OCI-LY1 (cell line): ENCODE measurements around the gene PRRG2.

Source experiments
- H2AFZ ChIP-seq: fragments of 200-600 bp; sonication (generic), shearing (Covaris generic); 2 replicates; pipeline ENCODE4 v1.6.0; 2014; ENCODE audit warnings: antibody characterized with exemption, mild to moderate bottlenecking, low read length
- H3F3A ChIP-seq: fragments of 200-600 bp; sonication (generic), shearing (Covaris generic); 2 replicates; pipeline ENCODE4 v1.6.0; 2014; ENCODE audit warnings: mild to moderate bottlenecking, antibody characterized with exemption, low read length, moderate library complexity; ENCODE audit not compliant: insufficient read depth
- H3K27ac ChIP-seq: fragments of 200-600 bp; sonication (generic); 2 replicates; pipeline ENCODE4 v1.5.1; 2014; ENCODE audit warnings: low read length, mixed run types, mild to moderate bottlenecking, low read depth; ENCODE audit not compliant: poor library complexity, severe bottlenecking
- H3K27me3 ChIP-seq: fragments of 200-600 bp; sonication (generic); 2 replicates; pipeline ENCODE4 v1.6.0; 2014; ENCODE audit warnings: antibody characterized with exemption, mild to moderate bottlenecking, low read length, moderate library complexity; ENCODE audit not compliant: insufficient read depth
- H3K36me3 ChIP-seq: fragments of 200-600 bp; sonication (generic); 2 replicates; pipeline ENCODE4 v1.6.1; 2014; ENCODE audit warnings: mild to moderate bottlenecking, antibody characterized with exemption, low read length, moderate library complexity, mixed read lengths; ENCODE audit not compliant: insufficient read depth
- H3K4me1 ChIP-seq: fragments of 200-600 bp; sonication (generic); 2 replicates; pipeline ENCODE4 v1.5.1; 2014; ENCODE audit warnings: mild to moderate bottlenecking, low read length, moderate library complexity; ENCODE audit not compliant: insufficient read depth, severe bottlenecking
- H3K4me2 ChIP-seq: fragments of 200-600 bp; sonication (generic), shearing (Covaris generic); 2 replicates; pipeline ENCODE4 v1.6.1; 2014; ENCODE audit warnings: low read length
- H3K4me3 ChIP-seq: fragments of 200-600 bp; sonication (generic); 2 replicates; pipeline ENCODE4 v1.5.1; 2014; ENCODE audit warnings: low read length, low read depth, mild to moderate bottlenecking, mixed read lengths; ENCODE audit not compliant: poor library complexity, severe bottlenecking
- H3K79me2 ChIP-seq: fragments of 200-600 bp; shearing (Covaris generic); 2 replicates; pipeline ENCODE4 v1.6.1; 2016; ENCODE audit warnings: mixed run types, low read length, mixed read lengths; ENCODE audit not compliant: insufficient read depth
- H3K9ac ChIP-seq: fragments of 200-600 bp; sonication (generic), shearing (Covaris generic); 2 replicates; pipeline ENCODE4 v1.6.1; 2014; ENCODE audit warnings: mild to moderate bottlenecking, low read length, mixed read lengths
- H3K9me2 ChIP-seq: fragments of 200-600 bp; sonication (generic), shearing (Covaris generic); 2 replicates; pipeline ENCODE4 v1.6.1; 2014; ENCODE audit warnings: low read depth, mild to moderate bottlenecking, low read length, mixed read lengths
- H3K9me3 ChIP-seq: fragments of 200-600 bp; shearing (Covaris generic); 2 replicates; pipeline ENCODE4 v1.6.1; 2014; ENCODE audit warnings: low read length, mixed read lengths
- H4K20me1 ChIP-seq: fragments of 200-600 bp; sonication (generic), shearing (Covaris generic); 2 replicates; pipeline ENCODE4 v1.6.0; 2016; ENCODE audit warnings: mild to moderate bottlenecking, low read length; ENCODE audit not compliant: insufficient read depth
- CTCF ChIP-seq: fragments of 200-600 bp; sonication (generic), shearing (Covaris generic); IDR thresholded peaks from 2 replicates; pipeline ENCODE4 v1.5.1; 2017; ENCODE audit warnings: mild to moderate bottlenecking, antibody characterized with exemption, low read length, moderate library complexity, mixed read lengths
- EZH2 ChIP-seq: fragments of 200-600 bp; sonication (generic), shearing (Covaris generic); IDR thresholded peaks from 2 replicates; pipeline ENCODE4 v1.8.0; 2017; ENCODE audit warnings: borderline replicate concordance, mixed run types, mild to moderate bottlenecking, antibody characterized with exemption, low read length, moderate library complexity, mixed read lengths

Gene PRRG2

DNA sequence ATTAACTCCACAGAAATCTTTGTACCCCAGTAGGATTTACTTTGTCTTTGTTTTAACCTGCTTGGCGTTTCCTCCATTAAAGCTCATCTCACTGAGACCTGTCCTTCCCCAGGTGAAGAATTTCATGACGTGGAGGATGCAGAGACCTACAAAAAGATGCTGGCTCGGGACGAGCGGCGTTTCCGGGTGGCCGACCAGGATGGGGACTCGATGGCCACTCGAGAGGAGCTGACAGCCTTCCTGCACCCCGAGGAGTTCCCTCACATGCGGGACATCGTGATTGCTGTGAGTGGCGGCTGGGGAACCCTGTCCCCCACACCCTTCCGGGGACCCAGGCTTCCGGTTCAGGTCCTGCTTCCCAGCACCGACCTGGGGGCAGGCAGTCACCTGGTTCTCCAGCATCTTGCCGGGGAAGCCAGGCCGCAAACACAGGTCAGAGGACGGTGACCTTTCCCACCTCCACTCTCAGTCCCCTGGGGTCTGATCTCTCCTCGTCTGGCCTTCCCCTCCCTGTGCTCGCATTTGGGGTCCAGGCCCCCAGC, 44.1 kb upstream of the PRRG2 start:
- no peaks in the 10 kb centered on the region for H3K9me3 ChIP-seq
- peaks cover 24% of the 10 kb centered on the region for H3K4me1 ChIP-seq
- H3K9ac ChIP-seq: no peak overlapping the region
- H3K9me2 ChIP-seq: no peaks in the 10 kb centered on the region
- H3K4me3 ChIP-seq: no peak overlapping the region
- H3F3A ChIP-seq: no peaks in the 10 kb centered on the region
- no peaks in the 10 kb centered on the region for H3K79me2 ChIP-seq
- no peaks in the 10 kb centered on the region for H3K27me3 ChIP-seq
- no peak overlapping the region for H3K4me2 ChIP-seq
- H3K27ac ChIP-seq: no peak overlapping the region
- H2AFZ ChIP-seq: no peak overlapping the region
- H4K20me1 ChIP-seq: no peaks in the 10 kb centered on the region
- TF ChIP-seq CTCF (no peak), EZH2 (no peak)
- no peaks in the 10 kb centered on the region for H3K36me3 ChIP-seq

DNA sequence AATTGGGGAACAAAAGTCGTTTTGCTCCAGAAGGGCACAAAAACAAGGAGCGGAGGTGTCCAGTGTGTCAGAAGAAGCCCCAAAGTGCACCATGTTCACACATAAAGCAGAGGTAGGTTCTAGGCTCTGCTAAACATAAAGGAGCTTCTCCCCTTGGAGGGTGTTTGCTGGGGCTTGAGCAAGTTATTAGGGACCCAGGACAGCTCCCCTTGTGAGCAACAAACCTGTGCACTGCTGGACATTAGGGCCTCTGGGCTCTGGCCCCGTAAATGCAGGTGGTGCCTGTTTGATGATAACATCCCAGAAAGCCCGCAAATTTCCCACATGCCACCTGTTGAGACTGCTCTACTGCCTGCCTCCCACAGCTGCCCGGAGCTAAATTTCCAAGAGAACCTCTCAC, 42.5 kb upstream of the PRRG2 start:
- Histone ChIP-seq H4K20me1 (no peaks in the 10 kb centered on the region), H3K9me2 (no peaks in the 10 kb centered on the region), H3K79me2 (no peaks in the 10 kb centered on the region), H3K27me3 (no peaks in the 10 kb centered on the region), H3K9ac (no peak overlapping the region), H2AFZ (no peak overlapping the region), H3K4me1 (peaks cover 17% of the 10 kb centered on the region), H3F3A (no peaks in the 10 kb centered on the region), H3K27ac (no peak overlapping the region), H3K9me3 (no peaks in the 10 kb centered on the region), H3K4me3 (no peak overlapping the region), H3K4me2 (no peak overlapping the region), H3K36me3 (no peaks in the 10 kb centered on the region)
- no peak for TF ChIP-seq CTCF
- TF ChIP-seq EZH2: no peak

- Histone ChIP-seq H3K9me2 (no peaks in the 10 kb centered on the region), H3K4me2 (no peak overlapping the region), H4K20me1 (no peaks in the 10 kb centered on the region), H3K4me3 (no peak overlapping the region), H3K36me3 (no peaks in the 10 kb centered on the region), H3K4me1 (peaks cover 13% of the 10 kb centered on the region), H2AFZ (no peak overlapping the region), H3K79me2 (no peaks in the 10 kb centered on the region), H3K27ac (no peak overlapping the region), H3F3A (no peaks in the 10 kb centered on the region), H3K9ac (no peak overlapping the region), H3K27me3 (no peaks in the 10 kb centered on the region), H3K9me3 (no peaks in the 10 kb centered on the region)
- TF ChIP-seq EZH2 (no peak), CTCF (no peak)
These were observed 41.7 kb upstream of the PRRG2 start for GRCh38 chr19:49539192-49539952.
